GM10266 (cell line): ENCODE measurements around the gene AGPS.
"Not testable (repeated sequence)": the region's sequence is repeated elsewhere in the genome, so short reads cannot be mapped to it uniquely, and the experiment has no call there.

Experiments used
- DNase-seq: peaks from one replicate; pipeline ENCODE4 v3.0.0; 2012; ENCODE audit errors: extremely low spot score
- CTCF ChIP-seq: IDR thresholded peaks from 2 replicates; pipeline ENCODE4 v1.5.1; 2012; ENCODE audit warnings: mild to moderate bottlenecking, low read depth; ENCODE audit not compliant: control insufficient read depth, insufficient read depth; ENCODE audit errors: missing control alignments

Gene AGPS

GRCh38 chr2:177362499-177362898 lies 30.1 kb upstream of the AGPS start:
- no peak for TF ChIP-seq CTCF
- DNase-seq, result no peak

- TF ChIP-seq CTCF, result no peak
- no peak for DNase-seq
These were observed 29.2 kb upstream of the AGPS start for GRCh38 chr2:177363332-177363731.

GRCh38 chr2:177365764-177366163 lies 26.8 kb upstream of the AGPS start:
- DNase-seq, result not testable (repeated sequence)

- not testable (repeated sequence) for DNase-seq
These were observed 24.6 kb upstream of the AGPS start for GRCh38 chr2:177368023-177368422.

GRCh38 chr2:177379354-177379753 lies 13.2 kb upstream of the AGPS start:
- no peak for DNase-seq
- TF ChIP-seq CTCF, result no peak

GRCh38 chr2:177380181-177380580 lies 12.4 kb upstream of the AGPS start:
- no peak for TF ChIP-seq CTCF
- DNase-seq, result no peak

- no peak for DNase-seq
These were observed 8.6 kb upstream of the AGPS start for GRCh38 chr2:177383935-177384334.

GRCh38 chr2:177385151-177385550 lies 7.4 kb upstream of the AGPS start:
- no peak for TF ChIP-seq CTCF
- DNase-seq, result no peak

More at GRCh38 chr2:177383935-177384334, 8.6 kb upstream of the AGPS start:
- no peak for TF ChIP-seq CTCF

GRCh38 chr2:177391822-177392372 lies 676 bp upstream of the AGPS start:
- no peak for DNase-seq
- no peak for TF ChIP-seq CTCF
